ENCODE results near the gene PYGB. TPM values are rescaled to one million over a fixed set of nuclear protein-coding genes. Genes with fewer than 3 reads are reported as not detected.
"Not testable (repeated sequence)": the region's sequence is repeated elsewhere in the genome, so short reads cannot be mapped to it uniquely, and the experiment has no call there.

Gene PYGB
- polyA plus RNA-seq, 3 donors, result 48.4 to 59.9 (median 51.8) TPM

DNA sequence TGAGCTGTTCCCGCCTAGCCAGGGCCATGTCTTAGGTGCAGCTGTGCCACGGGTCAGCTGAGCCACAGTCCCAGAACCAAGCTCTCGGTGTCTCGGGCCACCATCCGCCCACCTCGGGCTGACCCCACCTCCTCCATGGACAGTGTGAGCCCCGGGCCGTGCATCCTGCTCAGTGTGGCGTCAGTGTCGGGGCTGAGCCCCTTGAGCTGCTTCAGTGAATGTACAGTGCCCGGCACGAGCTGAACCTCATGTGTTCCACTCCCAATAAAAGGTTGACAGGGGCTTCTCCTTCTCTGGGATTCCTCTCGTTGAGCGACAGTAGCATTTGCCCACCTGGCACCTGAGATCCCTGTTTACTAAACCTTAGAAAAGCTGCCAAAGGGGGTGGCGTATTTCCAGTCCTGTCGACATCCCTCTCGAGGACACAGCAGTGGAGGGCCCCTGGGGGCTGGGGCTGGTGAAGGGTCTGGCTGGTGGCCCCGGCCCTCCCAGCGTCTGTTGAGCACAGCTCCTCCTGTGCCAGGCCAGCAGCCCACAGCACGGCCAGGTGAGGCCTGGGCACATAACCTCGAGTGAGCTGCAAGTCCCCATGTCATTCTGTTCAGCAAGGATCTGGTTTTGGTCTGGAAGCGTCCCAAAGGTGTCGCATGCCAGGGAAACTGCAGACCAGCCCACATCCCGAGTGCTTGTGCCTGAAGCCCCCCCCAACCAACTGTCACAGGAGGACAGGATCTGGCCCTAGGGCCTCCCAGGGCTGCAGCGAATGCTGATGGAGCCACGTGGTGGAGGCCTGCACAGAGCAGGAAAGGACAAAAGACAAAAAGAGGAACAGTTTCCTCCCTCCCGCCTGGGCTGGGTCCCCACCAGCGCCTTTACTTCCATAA is 21.2 kb upstream of the PYGB start:
- DNase-seq, result no peak

DNA sequence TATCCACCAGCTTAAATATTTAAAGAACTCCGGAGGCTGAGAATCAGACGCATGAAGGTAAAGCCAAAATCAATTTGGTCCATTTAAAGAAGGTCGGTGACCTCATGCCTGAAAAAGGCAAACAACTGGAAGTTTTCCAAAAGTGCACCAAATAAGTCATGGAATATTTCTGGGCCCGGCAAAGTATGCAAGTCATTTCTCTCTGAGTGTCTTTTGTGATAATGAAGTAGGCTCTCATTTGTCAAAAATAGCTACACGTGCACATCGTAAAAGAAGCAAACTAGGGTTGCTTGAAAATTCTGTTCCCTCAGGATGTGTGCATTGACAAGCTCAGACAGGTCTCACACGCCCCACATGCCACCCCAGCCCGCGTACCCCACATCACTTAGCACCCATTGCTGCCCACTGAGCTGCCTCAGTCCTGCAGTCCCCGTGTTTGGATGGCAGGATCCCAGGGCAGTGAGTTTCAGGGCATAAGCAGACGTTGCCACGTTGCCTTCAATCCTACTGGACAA is 20.5 kb upstream of the PYGB start:
- no peak for DNase-seq

DNA sequence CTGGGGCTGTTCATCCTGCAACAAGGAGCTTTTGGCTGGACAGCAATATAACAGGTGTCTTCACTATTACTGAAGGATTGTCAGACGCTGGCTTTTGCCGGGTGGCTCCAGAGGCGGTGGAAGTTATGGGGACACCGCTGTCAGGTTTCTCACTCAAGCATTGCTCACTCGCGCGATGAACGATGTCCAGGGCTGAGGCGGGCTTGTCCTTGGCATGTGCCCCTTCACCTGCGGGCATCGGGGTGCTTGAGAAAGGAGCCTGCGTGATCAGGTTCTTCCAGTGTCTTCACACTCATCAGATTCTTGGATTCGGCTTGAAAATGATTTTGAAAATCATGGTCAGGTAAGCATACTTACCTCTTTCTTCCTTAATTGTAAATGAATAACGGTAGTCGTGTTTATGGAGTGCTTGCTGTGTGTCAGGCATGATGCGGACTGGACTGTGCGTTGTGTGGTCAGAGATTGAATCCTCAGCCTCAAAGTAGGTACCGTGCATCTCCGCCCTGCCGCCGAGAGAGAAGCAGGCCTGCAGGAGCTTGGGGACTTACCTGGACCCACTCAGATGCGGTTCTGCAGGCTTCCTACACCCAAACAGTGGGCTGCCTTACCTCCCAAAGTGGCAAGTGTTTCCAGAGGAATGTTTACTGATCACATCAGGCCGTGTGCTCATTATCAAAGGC is 18.3 kb upstream of the PYGB start:
- no peak for DNase-seq

DNA sequence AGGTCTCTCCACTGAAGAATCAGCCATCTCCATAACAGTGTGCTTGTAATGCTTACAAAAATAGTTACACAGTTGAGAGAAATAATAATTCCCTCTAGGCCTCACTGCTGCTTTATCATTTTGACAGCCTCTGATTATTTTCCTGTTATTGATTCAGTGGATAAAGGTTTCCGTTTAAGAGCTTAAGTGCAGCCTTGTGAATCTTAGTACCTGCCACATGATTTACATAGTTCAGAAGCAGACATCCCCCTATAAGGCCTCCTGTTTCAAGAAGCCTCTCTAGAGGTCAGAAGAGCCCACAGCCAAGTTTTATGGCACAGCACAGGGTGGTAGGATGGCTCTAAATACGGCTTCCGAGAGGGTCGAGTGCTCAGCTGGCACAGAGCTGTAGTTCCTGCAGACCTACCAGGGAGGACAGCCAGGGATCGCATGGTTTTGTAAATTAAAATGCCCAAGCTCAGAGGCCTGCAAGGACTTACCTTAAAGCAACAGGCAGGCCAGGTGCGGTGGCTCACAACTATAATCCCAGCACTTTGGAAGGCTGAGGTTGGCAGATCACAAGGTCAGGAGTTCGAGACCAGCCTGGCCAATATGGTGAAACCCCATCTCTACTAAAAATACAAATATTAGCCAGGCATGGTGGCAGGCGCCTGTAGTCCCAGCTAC is 17.6 kb upstream of the PYGB start:
- no peak for DNase-seq

DNA sequence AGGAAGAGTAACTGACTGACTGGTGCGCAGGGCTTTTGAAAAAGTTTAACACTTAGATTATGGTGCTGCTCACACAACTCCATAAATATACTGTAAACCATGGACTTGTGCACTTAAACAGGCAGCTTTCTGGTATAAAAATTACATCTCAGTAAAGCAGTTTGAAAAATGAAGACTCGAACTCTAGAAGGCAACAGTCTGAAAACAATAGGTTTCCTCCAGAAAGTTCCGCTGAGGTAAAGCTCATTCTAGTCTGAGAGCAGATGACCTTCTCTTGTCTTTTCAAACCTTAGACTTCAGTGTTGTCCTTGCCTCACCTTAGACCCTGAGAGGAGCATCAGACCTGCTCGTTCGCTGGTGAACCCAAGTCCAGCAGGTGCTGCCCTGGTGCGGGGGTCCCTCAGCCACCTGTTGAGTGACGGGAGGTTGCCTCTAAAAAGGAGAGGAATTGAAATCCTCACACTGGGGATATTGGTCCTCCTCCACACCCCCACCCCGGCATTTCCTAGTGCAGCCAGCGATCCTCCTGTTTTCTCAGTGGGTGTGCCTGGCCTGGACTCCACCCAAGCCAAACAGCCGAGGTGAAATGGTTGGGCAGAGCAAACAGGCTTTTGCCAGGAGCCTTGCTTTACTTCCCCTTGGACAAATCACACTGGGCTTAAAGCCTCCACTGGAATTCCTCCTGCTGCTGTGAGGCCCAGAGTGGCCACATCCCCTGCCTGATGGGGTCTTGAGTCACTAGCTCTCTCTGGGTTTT is 14.7 kb upstream of the PYGB start:
- DNase-seq, result no peak

DNA sequence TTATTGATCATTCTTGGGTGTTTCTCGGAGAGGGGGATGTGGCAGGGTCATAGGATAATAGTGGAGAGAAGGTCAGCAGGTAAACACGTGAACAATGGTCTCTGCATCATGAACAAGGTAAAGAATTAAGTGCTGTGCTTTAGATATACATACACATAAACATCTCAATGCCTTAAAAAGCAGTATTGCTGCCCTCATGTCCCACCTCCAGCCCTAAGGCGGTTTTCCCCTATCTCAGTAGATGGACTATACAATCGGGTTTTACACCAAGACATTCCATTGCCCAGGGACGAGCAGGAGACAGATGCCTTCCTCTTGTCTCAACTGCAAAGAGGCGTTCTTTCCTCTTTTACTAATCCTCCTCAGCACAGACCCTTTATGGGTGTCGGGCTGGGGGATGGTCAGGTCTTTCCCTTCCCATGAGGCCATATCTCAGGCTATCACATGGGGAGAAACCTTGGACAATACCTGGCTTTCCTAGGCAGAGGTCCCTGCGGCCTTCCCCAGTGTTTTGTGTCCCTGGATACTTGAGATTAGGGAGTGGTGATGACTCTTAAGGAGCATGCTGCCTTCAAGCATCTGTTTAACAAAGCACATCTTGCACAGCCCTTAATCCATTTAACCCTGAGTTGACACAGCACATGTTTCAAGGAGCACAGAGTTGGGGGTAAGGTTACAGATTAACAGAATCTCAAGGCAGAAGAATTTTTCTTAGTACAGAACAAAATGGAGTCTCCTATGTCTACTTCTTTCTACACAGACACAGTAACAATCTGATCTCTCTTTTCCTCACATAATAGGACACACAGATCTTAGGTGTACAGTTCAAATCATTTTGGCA is 13.7 kb upstream of the PYGB start:
- not testable (repeated sequence) for DNase-seq

DNA sequence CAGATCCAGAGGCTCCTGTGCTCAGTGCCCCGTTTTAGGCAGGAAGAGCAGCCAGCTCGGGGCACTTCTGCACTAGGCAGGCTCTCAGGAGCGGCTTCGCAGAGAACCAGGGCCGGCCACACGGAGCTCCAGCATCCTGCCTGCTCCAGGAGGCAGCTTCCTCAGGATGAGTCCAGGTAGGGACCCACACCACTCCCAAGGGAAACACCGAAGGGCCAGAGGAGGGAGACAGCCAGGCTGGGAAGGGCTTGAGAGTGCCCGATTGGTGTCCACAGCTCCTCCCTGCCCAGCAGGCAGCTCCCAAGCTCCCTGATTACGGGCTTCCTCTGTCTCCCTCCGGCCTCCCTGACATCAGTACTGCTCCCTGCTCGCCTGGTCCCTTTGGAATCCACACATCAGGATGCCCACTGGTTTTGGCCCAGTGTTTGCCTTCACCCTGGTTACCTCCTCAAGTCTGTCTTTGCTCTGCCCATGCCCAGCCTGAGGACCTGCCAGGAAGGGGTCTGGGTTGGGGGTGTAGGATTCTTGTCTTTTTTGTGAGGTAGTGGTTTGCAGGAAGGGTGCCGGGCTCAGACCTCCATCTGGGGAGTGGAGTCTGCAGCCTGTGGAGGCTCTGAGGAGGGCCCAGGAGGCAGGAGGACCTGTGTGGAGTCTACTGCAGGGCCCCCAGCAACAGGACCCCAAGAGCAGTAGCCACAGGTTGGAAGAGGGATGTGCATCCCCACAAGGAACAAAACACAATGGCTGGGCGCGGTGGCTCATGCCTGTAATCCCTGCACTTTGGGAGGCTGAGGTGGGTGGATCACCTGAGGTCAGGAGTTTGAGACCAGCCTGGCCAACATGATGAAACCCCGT is 11.2 kb upstream of the PYGB start:
- no peak for DNase-seq

DNA sequence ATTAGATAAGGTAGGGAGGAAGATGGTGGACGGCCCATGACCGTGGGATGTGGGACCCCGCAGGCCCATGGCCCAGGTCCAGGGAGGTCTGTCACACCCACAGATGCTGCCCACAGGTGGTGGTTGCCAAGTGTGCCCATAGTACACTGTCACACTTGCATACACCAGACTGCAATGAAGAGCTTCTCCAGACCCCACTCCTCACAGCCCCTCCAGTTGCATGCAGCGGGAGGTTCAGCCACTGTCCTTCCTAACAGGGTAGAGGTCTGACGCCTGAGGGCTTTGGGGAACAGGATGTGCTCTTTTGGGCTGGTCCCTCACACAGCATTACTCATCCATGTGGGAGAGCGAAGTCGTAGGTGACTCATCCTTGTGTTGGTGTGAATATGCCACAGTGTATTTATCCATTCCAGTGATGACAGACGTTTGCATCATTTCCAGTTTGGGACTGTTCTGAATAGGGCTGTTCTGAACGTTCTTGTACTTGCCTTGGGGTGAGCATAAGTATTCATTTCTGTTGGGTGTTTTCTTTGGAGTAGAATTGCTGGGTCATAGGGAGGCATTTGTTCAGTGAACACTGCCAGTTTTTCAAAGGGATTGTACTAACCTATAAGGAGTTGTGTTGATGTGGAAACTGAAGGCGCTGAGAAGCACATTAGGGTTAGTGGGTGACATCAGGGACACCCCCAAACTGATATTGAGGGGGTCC is 10.1 kb upstream of the PYGB start:
- DNase-seq, result no peak

DNA sequence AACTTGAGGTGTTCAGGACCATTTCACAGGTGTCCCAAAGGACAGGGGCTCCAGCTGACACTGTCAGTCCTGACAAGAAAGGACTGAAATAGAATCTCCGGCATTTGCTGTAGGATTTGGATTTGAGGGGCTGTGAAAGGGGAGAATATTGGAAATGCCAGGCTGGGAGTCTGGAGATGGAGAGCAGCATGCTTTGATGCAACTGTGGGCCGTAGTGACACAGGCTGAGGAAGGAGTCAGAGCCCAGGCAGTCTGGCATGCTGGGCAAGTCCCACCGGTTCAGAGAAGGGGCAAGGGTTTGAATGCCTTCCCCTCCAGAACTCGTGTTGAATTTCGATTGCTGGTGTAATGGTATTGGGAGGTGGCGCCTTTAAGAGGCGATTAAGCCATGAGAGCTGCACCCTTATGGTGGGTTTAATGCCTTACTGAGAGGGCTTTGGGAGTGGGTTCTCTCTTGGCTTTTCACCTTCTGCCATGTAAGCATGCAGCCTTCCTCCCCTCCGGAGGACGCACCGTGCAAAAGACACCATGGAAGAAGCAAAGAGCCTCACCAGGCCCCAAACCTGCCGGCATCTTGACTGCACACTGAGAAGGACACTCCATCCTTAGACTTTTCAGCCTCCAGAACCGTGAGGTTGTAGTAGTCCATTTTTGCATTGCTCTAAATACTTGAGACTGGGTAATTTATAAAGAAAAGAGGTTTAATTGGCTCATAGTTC is 9.4 kb upstream of the PYGB start:
- DNase-seq, result no peak

DNA sequence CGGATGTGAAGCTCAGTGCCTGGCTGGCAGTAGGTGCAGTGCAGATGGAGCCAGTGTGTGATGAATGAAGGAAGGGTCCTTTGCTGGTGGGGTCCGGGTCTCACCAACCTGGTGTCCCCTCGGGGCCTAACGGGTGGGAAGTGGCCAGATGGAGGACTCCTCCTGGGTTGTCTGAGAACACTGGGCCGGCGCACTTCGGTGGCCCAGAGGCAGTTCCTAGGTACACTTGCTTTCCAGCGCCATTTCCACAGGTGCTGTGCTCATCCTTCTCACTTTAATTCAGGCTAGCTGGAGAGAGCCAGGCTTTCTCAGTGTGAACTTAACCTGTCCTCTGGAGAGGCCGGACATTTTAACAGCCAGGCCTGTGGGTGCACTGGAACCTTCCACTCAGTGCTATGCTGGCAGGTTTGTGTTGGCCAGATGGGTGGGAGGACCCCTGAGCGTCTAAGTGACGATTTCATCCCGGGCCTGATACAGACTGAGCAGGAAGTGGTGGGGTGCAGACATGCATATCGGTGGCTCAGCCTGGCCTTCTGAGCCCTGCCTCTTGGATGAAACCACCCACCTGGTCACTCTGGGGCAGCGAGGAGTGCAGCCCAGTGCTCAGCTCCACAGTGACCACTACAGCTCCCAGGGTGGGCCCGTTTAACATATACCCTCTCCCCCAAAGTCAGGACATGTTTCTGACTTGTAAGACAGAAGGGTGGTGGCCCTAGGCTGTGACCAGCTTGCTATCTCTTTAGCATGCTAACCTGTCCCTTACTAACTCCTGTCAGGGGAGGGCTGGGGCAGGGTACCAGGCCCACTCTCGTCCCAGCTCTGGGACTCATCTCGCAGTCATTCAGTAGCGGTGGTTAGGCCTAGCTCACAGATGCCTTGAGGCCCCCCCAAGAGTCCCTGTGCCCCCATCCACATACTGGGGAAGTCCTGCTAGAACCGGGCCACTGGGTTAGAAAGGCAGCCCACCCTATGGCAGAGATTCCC is 8.2 kb upstream of the PYGB start:
- DNase-seq, result no peak

DNA sequence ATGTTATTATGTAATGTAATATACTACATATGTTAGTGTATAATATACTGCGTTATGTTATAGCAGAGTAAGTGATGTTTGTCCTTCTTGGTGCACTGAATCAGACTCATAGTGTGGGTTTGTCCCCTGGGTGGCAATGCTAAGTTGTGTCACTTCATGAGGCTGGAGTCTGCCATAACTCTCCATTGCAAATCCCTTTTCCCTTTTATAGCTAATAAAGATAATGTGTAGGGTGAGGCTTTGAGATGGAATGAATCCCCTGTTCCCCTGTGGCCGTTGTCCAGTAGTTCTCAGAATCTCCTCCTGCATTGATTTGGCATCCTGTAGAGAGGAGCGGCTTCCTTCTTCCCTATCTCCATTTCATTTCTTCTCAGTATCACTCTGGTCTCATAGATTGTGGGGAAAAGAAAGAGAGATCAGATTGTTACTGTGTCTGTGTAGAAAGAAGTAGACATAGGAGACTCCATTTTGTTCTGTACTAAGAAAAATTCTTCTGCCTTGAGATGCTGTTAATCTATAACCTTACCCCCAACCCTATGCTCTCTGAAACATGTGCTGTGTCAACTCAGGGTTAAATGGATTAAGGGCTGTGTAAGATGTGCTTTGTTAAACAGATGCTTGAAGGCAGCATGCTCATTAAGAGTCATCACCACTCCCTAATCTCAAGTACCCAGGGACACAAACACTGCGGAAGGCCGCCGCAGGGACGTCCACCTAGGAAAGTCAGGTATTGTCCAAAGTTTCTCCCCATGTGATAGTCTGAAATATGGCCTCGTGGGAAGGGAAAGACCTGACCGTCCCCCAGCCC is 6.8 kb upstream of the PYGB start:
- DNase-seq, result not testable (repeated sequence)

DNA sequence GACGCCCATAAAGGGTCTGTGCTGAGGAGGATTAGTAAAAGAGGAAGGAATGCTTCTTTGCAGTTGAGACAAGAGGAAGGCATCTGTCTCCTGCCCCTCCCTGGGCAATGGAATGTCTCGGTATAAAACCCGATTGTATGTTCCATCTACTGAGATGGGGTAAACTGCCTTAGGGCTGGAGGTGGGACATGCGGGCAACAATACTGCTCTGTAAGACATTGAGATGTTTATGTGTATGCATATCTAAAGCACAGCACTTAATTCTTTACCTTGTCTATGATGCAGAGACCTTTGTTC is 6.3 kb upstream of the PYGB start:
- DNase-seq, result not testable (repeated sequence)

DNA sequence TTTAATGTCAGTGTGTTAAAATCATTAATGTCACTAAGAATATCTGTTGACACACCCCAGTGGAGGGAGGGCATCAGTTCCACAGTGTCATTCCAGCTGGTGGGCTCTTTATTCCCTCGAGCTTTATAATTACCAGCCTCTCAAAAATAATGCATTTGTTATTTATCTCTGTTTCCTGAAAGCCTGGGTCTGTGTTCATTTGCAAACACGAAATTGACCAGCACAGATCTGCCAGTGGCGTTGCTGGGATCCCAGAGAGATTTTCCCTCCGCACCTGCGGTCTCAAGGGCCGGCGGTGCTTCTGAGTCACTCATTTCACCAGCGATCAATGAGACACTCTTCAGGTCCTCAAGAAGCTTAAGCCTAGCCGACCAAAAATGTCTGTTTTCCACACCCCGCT is 5.7 kb upstream of the PYGB start:
- DNase-seq, result no peak

DNA sequence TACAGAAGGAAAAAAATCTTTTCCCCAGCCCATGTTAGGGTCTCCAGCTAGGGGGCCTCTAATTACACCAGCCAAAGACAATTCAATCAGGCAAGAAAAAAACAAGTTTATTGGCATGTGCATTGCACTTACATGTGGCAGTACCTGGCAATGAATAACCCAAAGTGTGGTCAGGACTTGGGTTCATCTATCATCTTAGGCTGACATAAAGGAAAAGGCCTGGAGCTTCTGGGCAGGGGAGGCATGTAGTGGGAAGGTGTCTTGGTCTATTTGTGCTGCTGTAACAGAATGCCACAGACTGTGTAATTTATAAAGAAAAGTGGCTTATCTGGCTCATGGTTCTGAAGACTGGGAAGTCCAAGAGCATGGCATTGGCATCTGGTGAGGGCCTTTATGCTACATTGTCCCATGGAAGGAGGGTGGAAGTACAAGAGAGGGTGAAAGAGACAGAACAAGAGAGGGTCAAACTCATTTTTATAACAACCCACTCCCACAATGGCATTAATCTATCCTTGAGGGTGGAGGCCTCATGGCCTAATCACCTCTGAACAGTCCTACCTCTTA is 4.4 kb upstream of the PYGB start:
- DNase-seq, result no peak

DNA sequence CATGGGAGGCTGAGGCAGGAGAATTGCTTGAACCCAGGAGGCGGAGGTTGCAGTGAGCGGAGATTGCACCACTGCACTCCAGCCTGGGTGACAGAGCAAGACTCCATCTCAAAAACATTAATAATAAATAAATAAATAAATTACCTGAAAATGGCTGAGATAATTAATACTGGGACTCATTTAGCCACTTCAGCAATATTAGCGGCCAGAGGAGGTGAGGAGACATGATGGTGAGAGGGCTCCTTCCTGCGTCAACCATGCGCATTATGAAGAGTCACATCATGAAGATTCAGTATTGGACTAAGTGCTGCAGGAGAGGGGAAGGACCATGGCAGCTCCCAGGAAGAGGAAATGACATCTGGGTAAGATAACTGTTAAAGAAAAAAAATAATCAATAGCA is 2.9 kb upstream of the PYGB start:
- DNase-seq, result no peak

DNA sequence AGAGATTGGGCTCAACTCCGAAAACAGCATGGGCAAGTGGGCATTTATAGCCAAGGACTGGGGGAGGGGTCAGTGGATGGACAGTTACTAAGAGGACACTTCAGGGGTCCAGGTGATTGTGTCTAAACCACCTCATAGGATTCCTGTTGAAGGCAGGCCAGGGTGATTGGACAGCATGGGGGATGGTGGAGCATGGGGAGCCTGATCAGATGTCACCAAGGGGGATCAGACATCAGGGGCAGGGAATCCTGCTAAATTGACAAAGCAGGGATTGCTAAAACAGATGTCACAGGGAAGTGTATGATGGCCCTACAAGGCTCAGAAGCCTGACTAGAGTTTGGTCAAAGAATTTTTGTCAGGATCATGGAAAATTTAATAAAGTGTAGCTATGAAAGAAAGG is 2.4 kb upstream of the PYGB start:
- no peak for DNase-seq

Measured in renal pelvis (tissue), 4 donors.